ENCODE data around the gene TUBB6. TPM values are rescaled to one million over a fixed set of nuclear protein-coding genes. Genes with fewer than 3 reads are reported as not detected.
A peak's percentile ranks its signal among the peaks of the same experiment; 100 is the strongest.

Gene TUBB6
- total and polyA plus RNA-seq, 2 of the 8 experiments (the other 6 are each of a cell fraction or from before 2014, with no cell fraction given), result 126 to 223 TPM

DNA sequence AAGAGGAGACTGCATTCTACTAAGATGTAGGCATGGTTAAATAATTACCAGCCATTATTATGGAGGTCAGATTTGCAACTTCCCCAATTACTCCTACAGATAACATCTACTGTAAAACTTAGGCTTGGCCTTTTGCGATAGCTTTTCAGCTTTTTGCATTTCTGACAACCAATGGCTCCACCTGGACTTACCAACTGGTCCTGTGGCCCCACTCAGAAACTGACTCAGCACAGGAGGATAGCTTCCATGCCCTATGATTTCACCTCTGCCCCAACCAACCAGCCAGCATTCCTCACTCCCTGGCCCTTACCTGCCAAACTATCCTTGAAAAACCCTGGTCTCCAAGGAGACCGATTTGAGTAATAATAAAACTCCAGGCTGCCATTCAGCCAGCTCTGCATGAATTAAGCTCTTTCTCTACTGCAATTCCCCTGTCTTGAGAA lies 28.2 kb downstream of the TUBB6 start (continued):
- 0 out of 2 replicates have a peak, but pooled peaks have one; percentile 4 for TF ChIP-seq TCF12 (IDR thresholded peaks at IDR 0.05; ENCODE audit: low read depth, low read length)
- TF ChIP-seq CEBPB (IDR thresholded peaks at IDR 0.05; ENCODE audit: low read depth, low read length), result 0 out of 2 replicates have a peak, but pooled peaks have one; percentile 22
- no peak for TF ChIP-seq PHF8 (conservative IDR thresholded peaks at IDR 0.05; ENCODE audit: low read depth, low read length)
- TF ChIP-seq SUZ12 (IDR thresholded peaks at IDR 0.05; ENCODE audit: low read length), result no peak
- TF ChIP-seq JUN (IDR thresholded peaks at IDR 0.05; ENCODE audit: low read depth, low read length), result no peak
- TF ChIP-seq EZH2 (IDR thresholded peaks at IDR 0.05; ENCODE audit: low read depth, low read length, severe bottlenecking), result no peak
- TF ChIP-seq HDAC2 (IDR thresholded peaks at IDR 0.05; ENCODE audit: borderline replicate concordance in 1 of 2, low read depth in 2 of 2, low read length in 2 of 2), result no peak
- no peak for TF ChIP-seq CREB1 (IDR thresholded peaks at IDR 0.05)
- TF ChIP-seq CBX5 (IDR thresholded peaks at IDR 0.05; ENCODE audit: low read depth, low read length), result no peak
- TF ChIP-seq SRF (IDR thresholded peaks at IDR 0.05; ENCODE audit: low read depth, low read length), result no peak
- 0 out of 2 replicates have a peak, but pooled peaks have one; percentile 47 for TF ChIP-seq JUND (IDR thresholded peaks at IDR 0.05; ENCODE audit: low read length)
- TF ChIP-seq SP1 (IDR thresholded peaks at IDR 0.05; ENCODE audit: low read depth, low read length), result peak; percentile 85
- no peak for TF ChIP-seq SP2 (IDR thresholded peaks at IDR 0.05; ENCODE audit: low read length)
- no peak for TF ChIP-seq CHD1 (IDR thresholded peaks at IDR 0.05; ENCODE audit: low read depth, low read length)
- no peak for TF ChIP-seq CBX8 (IDR thresholded peaks at IDR 0.05; ENCODE audit: borderline replicate concordance, low read depth, low read length)
- no peak for TF ChIP-seq EGR1 (IDR thresholded peaks at IDR 0.05; ENCODE audit: borderline replicate concordance, low read depth, low read length)
- TF ChIP-seq POLR2AphosphoS5 (IDR thresholded peaks at IDR 0.05; ENCODE audit: low read depth, low read length), result peak; percentile 45; the same call in 1 of the 2 replicates
- TF ChIP-seq FOSL1 (IDR thresholded peaks at IDR 0.05; ENCODE audit: insufficient read depth, low read depth, low read length), result no peak
- TF ChIP-seq CHD2 (IDR thresholded peaks at IDR 0.05; ENCODE audit: low read length), result 0 out of 2 replicates have a peak, but pooled peaks have one; percentile 8
- no peak for TF ChIP-seq RNF2 (IDR thresholded peaks at IDR 0.05; ENCODE audit: borderline replicate concordance, low read depth, low read length, missing control alignments, poor library complexity, severe bottlenecking)
- TF ChIP-seq BACH1 (IDR thresholded peaks at IDR 0.05; ENCODE audit: low read length), result peak; percentile 94
- peak; percentile 81 for TF ChIP-seq NANOG (IDR thresholded peaks at IDR 0.05; ENCODE audit: insufficient read depth, low read depth, low read length, poor library complexity, severe bottlenecking)
- no peak for TF ChIP-seq RAD21 (IDR thresholded peaks at IDR 0.05 in 1 of 2, conservative IDR thresholded peaks at IDR 0.05 in 1 of 2; ENCODE audit: low read depth in 2 of 2, low read length in 2 of 2)
- peak; percentile 79 for TF ChIP-seq TEAD4 (IDR thresholded peaks at IDR 0.05; ENCODE audit: low read depth, low read length)
- TF ChIP-seq SAP30 (IDR thresholded peaks at IDR 0.05; ENCODE audit: insufficient read depth, insufficient replicate concordance, low read length), result no peak
- TF ChIP-seq RFX5 (IDR thresholded peaks at IDR 0.05; ENCODE audit: borderline replicate concordance, low read depth, low read length), result no peak

Measured in H1 (cell line).